Caco-2 (cell line): ENCODE results near the gene IGFL4. TPM values are rescaled to one million over a fixed set of nuclear protein-coding genes. Genes with fewer than 3 reads are reported as not detected.

Source experiments
- BruUV-seq: library from RNA; stranded (reverse); fragments of 400-500 nt; replicated peaks from 2 replicates; lab custom pipeline; 2021; lab: Mats Ljungman, UMichigan
- CTCF ChIA-PET: fragments of 300-600 bp; sonication (Branson Sonifier 250); formaldehyde crosslinking; loops from one replicate; lab custom pipeline; 2022; ENCODE audit warnings: antibody characterized with exemption; lab: Charles Lee
- POLR2A ChIA-PET: fragments of 300-600 bp; sonication (Branson Sonifier 250); formaldehyde crosslinking; loops from one replicate; lab custom pipeline; 2022; ENCODE audit warnings: antibody characterized with exemption; lab: Charles Lee
- DNase-seq, 2 experiments: peaks; one replicate each; pipeline versions ENCODE4 v3.0.0 to v3.0.0-alpha.2; 2020 to 2022
- H3K27me3 ChIP-seq: replicated peaks from 2 replicates; pipeline ENCODE4 v1.6.0; 2011; ENCODE audit warnings: low read length; ENCODE audit not compliant: control insufficient read depth, insufficient read depth
- H3K36me3 ChIP-seq: 2 replicates; pipeline ENCODE4 v1.5.1; 2011; ENCODE audit warnings: low read length; ENCODE audit not compliant: control insufficient read depth, insufficient read depth
- H3K4me1 ChIP-seq: fragments of 250-450 bp; sonication (Bioruptor Pico); 2 replicates; pipeline ENCODE4 v1.5.1; 2020; ENCODE audit warnings: mild to moderate bottlenecking
- H3K4me3 ChIP-seq: 2 replicates; pipeline ENCODE4 v1.5.1; 2011; ENCODE audit warnings: low read depth, mild to moderate bottlenecking, control low read depth, low read length
- H3K9me3 ChIP-seq: fragments of 250-450 bp; sonication (Bioruptor Pico); 2 replicates; pipeline ENCODE4 v1.5.1; 2020; ENCODE audit warnings: mild to moderate bottlenecking, moderate library complexity
- H3K27ac Mint-ChIP-seq: one replicate; pipeline ENCODE4 v1.8.0; 2022; ENCODE audit warnings: mixed read lengths; ENCODE audit not compliant: unreplicated experiment
- H3K27me3 Mint-ChIP-seq: one replicate; pipeline ENCODE4 v1.8.0; 2022; ENCODE audit warnings: mixed read lengths; ENCODE audit not compliant: insufficient read depth, unreplicated experiment
- H3K36me3 Mint-ChIP-seq: one replicate; pipeline ENCODE4 v1.8.0; 2022; ENCODE audit warnings: mild to moderate bottlenecking, mixed read lengths; ENCODE audit not compliant: insufficient read depth, unreplicated experiment
- H3K4me1 Mint-ChIP-seq: one replicate; pipeline ENCODE4 v1.8.0; 2022; ENCODE audit warnings: low read depth, mixed read lengths; ENCODE audit not compliant: unreplicated experiment
- H3K4me3 Mint-ChIP-seq: one replicate; pipeline ENCODE4 v1.8.0; 2022; ENCODE audit warnings: mild to moderate bottlenecking, moderate library complexity, mixed read lengths; ENCODE audit not compliant: unreplicated experiment
- H3K9me3 Mint-ChIP-seq: one replicate; pipeline ENCODE4 v1.8.0; 2022; ENCODE audit warnings: mixed read lengths; ENCODE audit not compliant: unreplicated experiment
- CTCF ChIP-seq, 2 experiments: fragments of 200-600 bp in 1 of 2; IDR thresholded peaks; 1 replicate in 1 of 2; 2 replicates in 1 of 2; pipeline versions ENCODE4 v1.5.1 to v1.8.0; 2011 to 2022; ENCODE audit warnings: antibody characterized with exemption in 1 of 2, control low read depth in 1 of 2, inconsistent platforms in 1 of 2, low read depth in 1 of 2, low read length in 1 of 2, mild to moderate bottlenecking in 1 of 2, moderate library complexity in 1 of 2; ENCODE audit not compliant: insufficient read depth in 1 of 2, severe bottlenecking in 1 of 2, unreplicated experiment in 1 of 2
- intact Hi-C: fragments of 100-400 bp; cut with micrococcal nuclease; formaldehyde crosslinking; loops from one replicate; pipeline ENCODE4 v1.10.0; 2022; ENCODE audit not compliant: unreplicated experiment
- total RNA-seq: library from RNA; stranded (reverse); gene quantifications from 2 replicates; pipeline ENCODE4 v1.2.3, GENCODE V29; 2022

IGFL4 gene
- total RNA-seq, 1 experiment from 2014 or later = 4.4 TPM

DNA sequence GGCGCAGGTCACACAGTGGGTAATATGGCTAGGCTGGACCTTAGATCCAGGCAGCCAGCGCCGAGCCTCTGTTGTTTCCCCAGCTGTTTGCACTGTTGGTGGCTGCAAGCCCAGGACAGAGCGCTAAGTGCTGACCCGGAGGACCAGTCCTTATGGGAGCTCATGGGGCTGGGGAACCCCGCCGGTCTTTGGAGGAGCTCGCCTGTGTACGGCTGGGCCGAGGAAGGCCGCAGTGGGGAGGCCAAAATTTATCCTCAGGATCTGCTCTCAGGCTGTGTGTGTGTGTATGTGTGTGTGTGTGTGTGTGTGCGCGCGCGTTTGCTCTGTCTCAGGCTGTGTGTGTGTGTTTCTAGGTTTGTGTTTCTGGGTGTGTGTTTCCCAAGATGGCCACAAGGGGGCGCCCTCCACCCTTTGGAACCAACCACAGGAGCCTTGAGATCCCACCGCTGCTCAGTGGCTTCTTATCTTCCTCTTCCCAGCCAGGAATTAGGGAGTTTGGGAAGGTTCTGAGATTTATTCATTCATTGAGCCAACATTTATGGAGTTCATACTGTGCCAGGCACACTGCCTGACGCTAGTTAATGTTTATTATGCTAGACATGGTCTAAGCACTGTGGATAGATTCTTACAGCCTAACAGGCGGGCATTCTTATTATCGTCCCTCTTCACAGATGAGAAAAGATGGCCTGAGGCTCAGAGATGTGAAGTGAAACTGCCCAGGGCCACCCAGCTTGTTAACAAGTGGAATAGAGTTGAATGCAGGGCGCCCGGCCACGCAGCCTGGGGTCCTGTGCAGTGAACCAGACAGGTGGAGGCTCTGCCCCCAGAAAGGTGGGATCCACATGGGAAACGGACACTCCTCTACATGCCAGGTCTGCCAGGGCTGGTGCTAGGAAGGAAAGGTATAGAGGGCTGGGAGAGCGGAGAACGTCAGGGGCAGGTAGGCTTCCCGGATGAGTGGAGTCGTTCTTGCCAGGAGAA lies 31.0 kb downstream of the IGFL4 start:
- Histone ChIP-seq H3K9me3 (no peaks in the 10 kb centered on the region), H3K4me1 (peaks cover 6% of the 10 kb centered on the region), H3K36me3 (peaks cover 2% of the 10 kb centered on the region), H3K4me3 (no peak overlapping the region), H3K27me3 (no peaks in the 10 kb centered on the region)
- ChIA-PET CTCF (interaction anchor here (0.6 to 1.0 kb wide), 5 partner anchors 14 to 145 kb away, joined by 3 to 7 read pairs (median 5); partner anchors contain the start of genes CCDC61 and FOXA3), POLR2A (no interaction called here)
- no peak overlapping the region for H3K4me3 Mint-ChIP-seq
- H3K27me3 Mint-ChIP-seq = no peaks in the 10 kb centered on the region
- peak; percentile 74 to 81 for DNase-seq
- H3K9me3 Mint-ChIP-seq = no peaks in the 10 kb centered on the region
- no peaks in the 10 kb centered on the region for H3K36me3 Mint-ChIP-seq
- intact Hi-C loops = loop anchor here (10.0 kb wide), 1 partner anchor 195 kb away; the partner anchor contains the start of gene RSPH6A
- H3K4me1 Mint-ChIP-seq = peaks cover 6% of the 10 kb centered on the region
- BruUV-seq = no TSS peak
- peak; percentile 88 to 94 for TF ChIP-seq CTCF (IDR thresholded peaks at IDR 0.05; ENCODE audit: insufficient read depth in 1 of 2, low read depth in 1 of 2, low read length in 1 of 2, severe bottlenecking in 1 of 2, unreplicated experiment in 1 of 2)
- H3K27ac Mint-ChIP-seq = no peak overlapping the region

- no peaks in the 10 kb centered on the region for H3K9me3 ChIP-seq
- H3K4me1 ChIP-seq = no peaks in the 10 kb centered on the region
- Mint-ChIP-seq H3K4me3 (no peak overlapping the region), H3K27ac (no peak overlapping the region), H3K9me3 (no peaks in the 10 kb centered on the region), H3K27me3 (no peaks in the 10 kb centered on the region), H3K4me1 (no peaks in the 10 kb centered on the region), H3K36me3 (no peaks in the 10 kb centered on the region)
- no TSS peak for BruUV-seq
- CTCF ChIA-PET = no interaction called here
- no peak overlapping the region for H3K4me3 ChIP-seq
- TF ChIP-seq CTCF (IDR thresholded peaks at IDR 0.05; ENCODE audit: insufficient read depth in 1 of 2, low read depth in 1 of 2, low read length in 1 of 2, severe bottlenecking in 1 of 2, unreplicated experiment in 1 of 2) = no peak
- POLR2A ChIA-PET = no interaction called here
- no peaks in the 10 kb centered on the region for H3K27me3 ChIP-seq
- H3K36me3 ChIP-seq = peaks cover 2% of the 10 kb centered on the region
- no peak for DNase-seq
- intact Hi-C loops = no loop called here
Measured at GRCh38 chr19:46006411-46006810, 34.4 kb downstream of the IGFL4 start.

DNA sequence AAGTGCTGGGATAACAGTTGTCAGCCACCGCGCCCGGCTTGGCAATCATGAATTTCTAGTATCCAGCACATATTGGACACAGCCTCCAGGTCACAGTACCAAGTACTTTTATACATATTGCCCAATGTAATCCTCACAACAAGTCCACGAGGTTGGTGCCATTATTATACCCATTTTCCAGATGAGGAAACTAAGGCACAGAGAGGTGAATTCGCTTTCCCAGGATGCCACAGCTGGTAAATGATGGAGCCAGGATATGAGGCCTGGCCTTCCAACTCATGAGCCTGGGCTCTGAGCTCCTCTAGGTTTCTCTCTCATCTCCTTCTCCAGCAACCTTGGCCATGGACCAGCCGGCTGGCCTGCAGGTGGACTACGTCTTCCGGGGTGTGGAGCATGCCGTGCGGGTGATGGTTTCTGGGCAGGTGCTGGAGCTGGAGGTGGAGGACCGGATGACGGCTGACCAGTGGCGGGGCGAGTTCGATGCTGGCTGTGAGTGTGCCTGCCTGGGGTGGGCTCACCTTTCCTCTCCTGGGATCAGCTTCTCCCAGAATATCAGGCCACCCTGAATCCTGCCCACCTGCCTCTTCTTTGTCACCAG lies 38.0 kb downstream of the IGFL4 start:
- DNase-seq = no peak
- H3K4me3 ChIP-seq = no peak overlapping the region
- H3K36me3 Mint-ChIP-seq = no peaks in the 10 kb centered on the region
- no peak overlapping the region for H3K27ac Mint-ChIP-seq
- H3K27me3 ChIP-seq = no peaks in the 10 kb centered on the region
- POLR2A ChIA-PET = no interaction called here
- H3K36me3 ChIP-seq = peaks cover 2% of the 10 kb centered on the region
- no peaks in the 10 kb centered on the region for H3K4me1 ChIP-seq
- H3K9me3 Mint-ChIP-seq = no peaks in the 10 kb centered on the region
- TF ChIP-seq CTCF (IDR thresholded peaks at IDR 0.05; ENCODE audit: insufficient read depth in 1 of 2, low read depth in 1 of 2, low read length in 1 of 2, severe bottlenecking in 1 of 2, unreplicated experiment in 1 of 2) = no peak
- no peaks in the 10 kb centered on the region for H3K9me3 ChIP-seq
- no peak overlapping the region for H3K4me3 Mint-ChIP-seq
- BruUV-seq = no TSS peak
- CTCF ChIA-PET = no interaction called here
- intact Hi-C loops = no loop called here
- H3K27me3 Mint-ChIP-seq = no peaks in the 10 kb centered on the region
- H3K4me1 Mint-ChIP-seq = no peaks in the 10 kb centered on the region
